Ishikawa (cell line): Measurements from ENCODE around the gene EMILIN1.

ENCODE experiments used
- CEBPB ChIP-seq: IDR thresholded peaks from 2 replicates; pipeline ENCODE4 v1.6.1; 2012
- CREB1 ChIP-seq: IDR thresholded peaks from 2 replicates; pipeline ENCODE4 v1.6.1; 2012; ENCODE audit warnings: low read depth
- FOXM1 ChIP-seq: IDR thresholded peaks from 2 replicates; pipeline ENCODE4 v1.6.1; 2012; ENCODE audit warnings: low read depth, borderline replicate concordance
- NFIC ChIP-seq: IDR thresholded peaks from 2 replicates; pipeline ENCODE4 v1.6.1; 2012
- REST ChIP-seq: IDR thresholded peaks from 2 replicates; pipeline ENCODE4 v1.6.1; 2012; ENCODE audit warnings: low read depth, mild to moderate bottlenecking
- TAF1 ChIP-seq: IDR thresholded peaks from 2 replicates; pipeline ENCODE4 v1.6.1; 2012; ENCODE audit warnings: low read depth, mild to moderate bottlenecking
- TCF12 ChIP-seq: IDR thresholded peaks from 2 replicates; pipeline ENCODE4 v1.6.1; 2012; ENCODE audit warnings: low read depth
- TEAD4 ChIP-seq: IDR thresholded peaks from 2 replicates; pipeline ENCODE4 v1.6.1; 2012
- USF1 ChIP-seq: IDR thresholded peaks from 2 replicates; pipeline ENCODE4 v1.6.1; 2012
- YY1 ChIP-seq: IDR thresholded peaks from 2 replicates; pipeline ENCODE4 v1.6.1; 2012; ENCODE audit warnings: low read depth
- ZBTB7A ChIP-seq: IDR thresholded peaks from 2 replicates; pipeline ENCODE4 v1.6.1; 2012; ENCODE audit warnings: low read depth
- TF ChIP-seq, protein P1 (sequence below): IDR thresholded peaks from 2 replicates; pipeline ENCODE4 v1.6.1; 2012

The EMILIN1 gene

GRCh38 chr2:27082773-27083409 is 4.5 kb downstream of the EMILIN1 start:
- TF ChIP-seq YY1 (no peak), TCF12 (no peak), CREB1 (no peak), NFIC (no peak), REST (no peak), TEAD4 (no peak), CEBPB (no peak)

GRCh38 chr2:27083410-27084296 is 5.2 kb downstream of the EMILIN1 start:
- TF ChIP-seq TAF1 (no peak), YY1 (no peak), TEAD4 (no peak)

DNA sequence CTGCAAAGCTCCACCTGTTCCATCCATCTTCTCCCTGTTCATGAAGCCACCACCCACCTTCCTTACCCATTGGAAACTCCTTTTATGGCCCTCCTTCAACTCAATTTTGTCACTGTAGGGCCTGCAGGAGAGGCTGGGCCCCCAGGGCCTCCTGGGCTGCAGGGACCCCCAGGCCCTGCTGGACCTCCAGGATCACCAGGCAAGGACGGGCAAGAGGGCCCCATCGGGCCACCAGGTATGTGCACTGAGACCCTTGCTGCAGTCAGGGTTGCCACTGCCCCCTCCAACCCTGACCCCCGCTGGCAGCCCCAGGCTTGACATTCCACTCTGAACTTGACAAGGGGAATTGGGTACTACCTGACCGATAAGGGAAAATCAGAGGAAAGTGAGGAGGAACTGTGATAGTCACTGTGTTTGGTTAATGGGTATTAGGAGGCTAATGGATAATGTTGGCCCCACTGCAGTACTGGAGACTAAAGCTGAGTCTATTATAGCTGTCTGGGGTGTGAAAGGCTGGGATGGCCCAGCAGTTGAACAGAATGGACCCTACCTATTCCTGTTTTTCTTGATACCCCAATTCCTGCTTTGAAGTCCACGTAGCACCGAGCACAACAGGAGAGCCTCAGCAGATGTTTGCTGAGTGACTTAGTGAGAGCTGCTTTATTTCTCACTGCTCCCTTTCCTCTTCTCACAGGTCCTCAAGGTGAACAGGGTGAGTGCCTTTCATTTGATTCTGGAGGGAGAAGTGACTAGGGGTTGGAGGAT is 6.1 kb downstream of the EMILIN1 start:
- TF ChIP-seq CREB1 = no peak
- TF ChIP-seq FOXM1 = no peak
- no peak for TF ChIP-seq REST
- TF ChIP-seq TEAD4 = no peak
- TF ChIP-seq, protein P1, sequence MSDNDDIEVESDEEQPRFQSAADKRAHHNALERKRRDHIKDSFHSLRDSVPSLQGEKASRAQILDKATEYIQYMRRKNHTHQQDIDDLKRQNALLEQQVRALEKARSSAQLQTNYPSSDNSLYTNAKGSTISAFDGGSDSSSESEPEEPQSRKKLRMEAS = no peak
- TF ChIP-seq USF1 = no peak

GRCh38 chr2:27085062-27085672 is 6.8 kb downstream of the EMILIN1 start:
- TF ChIP-seq YY1 = no peak
- no peak for TF ChIP-seq TCF12
- no peak for TF ChIP-seq REST
- TF ChIP-seq, protein P1 = no peak
- TF ChIP-seq ZBTB7A = no peak
- no peak for TF ChIP-seq TEAD4
- TF ChIP-seq USF1 = no peak
- TF ChIP-seq CREB1 = no peak
- no peak for TF ChIP-seq NFIC
- no peak for TF ChIP-seq TAF1
- TF ChIP-seq FOXM1 = no peak
